HepG2 (cell line): ENCODE results near the gene PGPEP1. TPM values are rescaled to one million over a fixed set of nuclear protein-coding genes. Genes with fewer than 3 reads are reported as not detected.

Experiments
- AHR ChIP-seq: IDR thresholded peaks from 2 replicates; pipeline ENCODE4 v1.6.1; 2018; ENCODE audit warnings: missing genetic modification reagents, missing compliant biosample characterization
- ARID4A ChIP-seq: sonication (generic); formaldehyde crosslinking; IDR thresholded peaks from 2 replicates; pipeline ENCODE4 v1.5.0; 2020; ENCODE audit warnings: mild to moderate bottlenecking, missing genetic modification reagents, borderline replicate concordance
- CHCHD3 ChIP-seq: sonication (generic); formaldehyde crosslinking; IDR thresholded peaks from 2 replicates; pipeline ENCODE4 v1.8.0; 2022; ENCODE audit warnings: mild to moderate bottlenecking, missing genetic modification reagents, moderate library complexity
- DRAP1 ChIP-seq: IDR thresholded peaks from 2 replicates; pipeline ENCODE4 v1.6.1; 2016; ENCODE audit warnings: missing genetic modification reagents, missing compliant biosample characterization
- HDAC2 ChIP-seq: sonication (generic); formaldehyde crosslinking; IDR thresholded peaks from 2 replicates; pipeline ENCODE4 v1.4.0; 2020; ENCODE audit warnings: missing genetic modification reagents
- HNRNPH1 ChIP-seq: fragments of 200-400 bp; formaldehyde crosslinking; optimal IDR thresholded peaks from 2 replicates; pipeline ENCODE3; 2017; ENCODE audit warnings: mild to moderate bottlenecking, low read depth, low read length
- MTF2 ChIP-seq: sonication (generic); formaldehyde crosslinking; IDR thresholded peaks from 2 replicates; pipeline ENCODE4 v1.5.0; 2020; ENCODE audit warnings: missing genetic modification reagents, borderline replicate concordance
- POLR2A ChIP-seq, 2 experiments: IDR thresholded peaks; 2 replicates each; pipeline ENCODE4 v1.6.1; 2011; ENCODE audit warnings: low read depth in 2 of 2, low read length in 2 of 2, mild to moderate bottlenecking in 1 of 2, moderate library complexity in 1 of 2; ENCODE audit not compliant: insufficient read depth in 1 of 2
- PRDM15 ChIP-seq: sonication (generic); formaldehyde crosslinking; IDR thresholded peaks from 2 replicates; pipeline ENCODE4 v1.4.0; 2020; ENCODE audit warnings: missing genetic modification reagents
- RXRA ChIP-seq: sonication (generic); formaldehyde crosslinking; IDR thresholded peaks from 2 replicates; pipeline ENCODE4 v1.5.1; 2020; ENCODE audit warnings: missing genetic modification reagents
- SMAD9 ChIP-seq: sonication (generic); formaldehyde crosslinking; IDR thresholded peaks from 2 replicates; pipeline ENCODE4 v1.5.1; 2020; ENCODE audit warnings: mild to moderate bottlenecking, missing genetic modification reagents
- SRY ChIP-seq: sonication (generic); formaldehyde crosslinking; IDR thresholded peaks from 2 replicates; pipeline ENCODE4 v1.8.0; 2022; ENCODE audit warnings: mild to moderate bottlenecking, missing genetic modification reagents
- SUZ12 ChIP-seq: fragments of 150-350 bp; IDR thresholded peaks from 2 replicates; pipeline ENCODE4 v1.6.1; 2014; ENCODE audit warnings: low read depth, low read length
- THYN1 ChIP-seq: sonication (generic); formaldehyde crosslinking; IDR thresholded peaks from 2 replicates; pipeline ENCODE4 v1.8.1; 2023; ENCODE audit warnings: low read depth, mild to moderate bottlenecking, moderate library complexity, missing genetic modification reagents, borderline replicate concordance
- ZFP62 ChIP-seq: sonication (generic); formaldehyde crosslinking; IDR thresholded peaks from 2 replicates; pipeline ENCODE4 v1.4.0; 2020; ENCODE audit warnings: missing genetic modification reagents
- ZKSCAN1 ChIP-seq: fragments of 150-350 bp; IDR thresholded peaks from 2 replicates; pipeline ENCODE4 v1.6.1; 2014; ENCODE audit warnings: low read length
- ZKSCAN8 ChIP-seq: IDR thresholded peaks from 2 replicates; pipeline ENCODE4 v1.6.1; 2016; ENCODE audit warnings: borderline replicate concordance, missing genetic modification reagents, missing compliant biosample characterization
- ZNF143 ChIP-seq: sonication (generic); formaldehyde crosslinking; IDR thresholded peaks from 2 replicates; pipeline ENCODE4 v1.4.0; 2020; ENCODE audit warnings: missing genetic modification reagents
- ZNF263 ChIP-seq: sonication (generic); formaldehyde crosslinking; IDR thresholded peaks from 2 replicates; pipeline ENCODE4 v1.4.0; 2020; ENCODE audit warnings: missing genetic modification reagents
- polyA plus RNA-seq, 8 experiments: library from polyadenylated mRNA; depleted of rRNA in 3 of 8; stranded (reverse) in 7 of 8; unstranded in 1 of 8; fragments of >200 nt; fragmentation: Illumina TruSeq in 4 of 8; extraction: Trizol in 4 of 8; gene quantifications; 2 replicates each; pipeline versions ENCODE4 v1.2.1 to v1.2.3, GENCODE V29; 2011 to 2016; ENCODE audit warnings: low read depth in 4 of 8, missing spikeins in 1 of 8, mixed read lengths in 1 of 8; ENCODE audit not compliant: insufficient read depth in 1 of 8
- total RNA-seq, 5 experiments: library from RNA; depleted of rRNA; stranded (reverse); fragments of >200 nt; fragmentation: Illumina TruSeq; extraction: Trizol; gene quantifications; 2 replicates each; pipeline ENCODE4 v1.2.3, GENCODE V29; 2016; ENCODE audit warnings: low read depth in 1 of 5

The PGPEP1 gene
- total and polyA plus RNA-seq, 2 of the 13 experiments (the other 11 are each of a cell fraction or from before 2014, with no cell fraction given): 53.1 to 56.6 TPM

- TF ChIP-seq PRDM15 (no peak), HDAC2 (CRISPR knock-in tag) (peak; percentile 88), ZKSCAN1 (0 out of 2 replicates have a peak, but pooled peaks have one; percentile 16), ZFP62 (CRISPR knock-in tag) (no peak), CHCHD3 (CRISPR knock-in tag) (no peak), POLR2A (IDR thresholded peaks at IDR 0.05; ENCODE audit: insufficient read depth in 1 of 2, low read depth in 2 of 2, low read length in 2 of 2) (peak in 1 of 2 experiments; percentile 15; a peak in 1 of 4 replicates), MTF2 (no peak), ARID4A (CRISPR knock-in tag) (peak; percentile 80; the same call in 1 of the 2 replicates), ZNF143 (CRISPR knock-in tag) (peak; percentile 49), AHR (CRISPR knock-in tag) (0 out of 2 replicates have a peak, but pooled peaks have one; percentile 68), THYN1 (CRISPR knock-in tag) (no peak), RXRA (CRISPR knock-in tag) (peak; percentile 99), DRAP1 (CRISPR knock-in tag) (peak; percentile 71), SRY (CRISPR knock-in tag) (peak; percentile 85; the same call in 1 of the 2 replicates), HNRNPH1 (no peak), ZNF263 (CRISPR knock-in tag) (peak; percentile 55; the same call in 1 of the 2 replicates), SUZ12 (no peak), SMAD9 (CRISPR knock-in tag) (no peak), ZKSCAN8 (peak; percentile 91)
Measured at GRCh38 chr19:18379803-18380747, 39.7 kb downstream of the PGPEP1 start (continued).
